Measurements from ENCODE around the gene VSTM2L. TPM values are rescaled to one million over a fixed set of nuclear protein-coding genes. Genes with fewer than 3 reads are reported as not detected.

Gene VSTM2L
- total RNA-seq, 4 donors from 2014 or later = 0.54 to 4.0 (median 1.9) TPM

GRCh38 chr20:37943501-37944455 lies 40.9 kb downstream of the VSTM2L start:
- DNase-seq = no peak
- H3K4me1 ChIP-seq = no peaks in the 10 kb centered on the region
- no peaks in the 10 kb centered on the region for H3K27me3 ChIP-seq
- H3K9me3 ChIP-seq = no peaks in the 10 kb centered on the region
- no peaks in the 10 kb centered on the region for H3K36me3 ChIP-seq
- no peak overlapping the region for H3K27ac ChIP-seq
- TF ChIP-seq POLR2A (IDR thresholded peaks at IDR 0.05) (no peak), CTCF (IDR thresholded peaks at IDR 0.05) (no peak)
- WGBS, 2 donors = 85 to 86% methylated on average over 23 to 32 of the region's 47 CpGs
- intact Hi-C loops (cut with DNase I) = no loop called here
- no peak overlapping the region for H3K4me3 ChIP-seq (replicated peaks in 1 of 3)

GRCh38 chr20:37944456-37944981 lies 41.6 kb downstream of the VSTM2L start:
- H3K4me1 ChIP-seq = no peaks in the 10 kb centered on the region
- no peak for DNase-seq
- H3K36me3 ChIP-seq = no peaks in the 10 kb centered on the region
- H3K27ac ChIP-seq = no peak overlapping the region
- H3K9me3 ChIP-seq = no peaks in the 10 kb centered on the region
- no peak overlapping the region for H3K4me3 ChIP-seq (replicated peaks in 1 of 3)
- 80 to 83% methylated on average over 7 to 9 of the region's 11 CpGs for WGBS, 2 donors
- intact Hi-C loops (cut with DNase I) = no loop called here
- TF ChIP-seq POLR2A (IDR thresholded peaks at IDR 0.05) (no peak), CTCF (IDR thresholded peaks at IDR 0.05) (no peak)
- no peaks in the 10 kb centered on the region for H3K27me3 ChIP-seq

GRCh38 chr20:37945091-37945547 lies 42.2 kb downstream of the VSTM2L start:
- Histone ChIP-seq H3K27me3 (no peaks in the 10 kb centered on the region), H3K27ac (no peak overlapping the region), H3K4me1 (no peaks in the 10 kb centered on the region), H3K4me3 (replicated peaks in 1 of 3) (no peak overlapping the region), H3K36me3 (no peaks in the 10 kb centered on the region), H3K9me3 (no peaks in the 10 kb centered on the region)
- TF ChIP-seq POLR2A (IDR thresholded peaks at IDR 0.05) = no peak
- no peak for TF ChIP-seq CTCF (IDR thresholded peaks at IDR 0.05)
- WGBS, 2 donors = 46 to 71% methylated on average over 11 of the region's 11 CpGs
- no peak for DNase-seq
- intact Hi-C loops (cut with DNase I) = no loop called here

GRCh38 chr20:37946946-37947345 lies 44.0 kb downstream of the VSTM2L start:
- Histone ChIP-seq H3K27ac (no peak overlapping the region), H3K4me3 (replicated peaks in 1 of 3) (no peak overlapping the region), H3K27me3 (no peaks in the 10 kb centered on the region), H3K9me3 (no peaks in the 10 kb centered on the region), H3K4me1 (no peaks in the 10 kb centered on the region), H3K36me3 (no peaks in the 10 kb centered on the region)
- TF ChIP-seq POLR2A (IDR thresholded peaks at IDR 0.05) (no peak), CTCF (IDR thresholded peaks at IDR 0.05) (no peak)
- 87 to 93% methylated on average over 5 of the region's 5 CpGs for WGBS, 2 donors
- no peak for DNase-seq
- intact Hi-C loops (cut with DNase I) = no loop called here

GRCh38 chr20:37947943-37948342 lies 45.0 kb downstream of the VSTM2L start:
- H3K9me3 ChIP-seq = no peaks in the 10 kb centered on the region
- no peak overlapping the region for H3K27ac ChIP-seq
- DNase-seq = no peak
- no peaks in the 10 kb centered on the region for H3K36me3 ChIP-seq
- no peaks in the 10 kb centered on the region for H3K4me1 ChIP-seq
- intact Hi-C loops (cut with DNase I) = no loop called here
- no peaks in the 10 kb centered on the region for H3K27me3 ChIP-seq
- 92% methylated on average over 6 of the region's 6 CpGs for WGBS, 2 donors
- TF ChIP-seq POLR2A (IDR thresholded peaks at IDR 0.05) = no peak
- no peak for TF ChIP-seq CTCF (IDR thresholded peaks at IDR 0.05)
- H3K4me3 ChIP-seq (replicated peaks in 1 of 3) = no peak overlapping the region
